Keratinocyte (primary cell): ENCODE data around the gene KIAA1217. TPM values are rescaled to one million over a fixed set of nuclear protein-coding genes. Genes with fewer than 3 reads are reported as not detected.

Source experiments
- DNase-seq: peaks from one replicate; pipeline ENCODE4 v3.0.0-alpha.2; 2011; ENCODE audit warnings: low read depth, missing footprints, low spot score
- FAIRE-seq: peaks from 2 replicates; lab custom pipeline; 2011; peaks lifted over from hg19 to GRCh38; lab: Jason Lieb, UNC
- H2AFZ ChIP-seq: 2 replicates; pipeline ENCODE4 v1.6.0; 2012; ENCODE audit warnings: low read length, control low read depth, inconsistent platforms; ENCODE audit not compliant: control insufficient read depth
- H3K27ac ChIP-seq: 2 replicates; pipeline ENCODE4 v1.5.1; 2011; ENCODE audit warnings: low read length; ENCODE audit not compliant: control insufficient read depth, insufficient read depth
- H3K27me3 ChIP-seq: 3 replicates; pipeline ENCODE4 v1.6.0; 2011; ENCODE audit warnings: low read length; ENCODE audit not compliant: control insufficient read depth, insufficient read depth; ENCODE audit errors: extremely low read depth
- H3K36me3 ChIP-seq, 2 experiments: 2 replicates in 1 of 2; 3 replicates in 1 of 2; pipeline ENCODE4 v1.5.1; 2011; ENCODE audit warnings: low read length in 2 of 2, mild to moderate bottlenecking in 1 of 2; ENCODE audit not compliant: control insufficient read depth in 2 of 2, insufficient read depth in 2 of 2; ENCODE audit errors: extremely low read depth in 1 of 2
- H3K4me1 ChIP-seq: 3 replicates; pipeline ENCODE4 v1.5.1; 2011; ENCODE audit warnings: low read length; ENCODE audit not compliant: control insufficient read depth, insufficient read depth; ENCODE audit errors: extremely low read depth
- H3K4me2 ChIP-seq: 3 replicates; pipeline ENCODE4 v1.6.0; 2011; ENCODE audit warnings: low read depth, low read length; ENCODE audit not compliant: control insufficient read depth, insufficient read depth; ENCODE audit errors: extremely low read depth
- H3K4me3 ChIP-seq, 3 experiments: fragments of 200-600 bp in 1 of 3; sonication (generic) in 1 of 3; 2 replicates in 2 of 3; 3 replicates in 1 of 3; pipeline ENCODE4 v1.5.1; 2011 to 2016; ENCODE audit warnings: low read length in 3 of 3, mild to moderate bottlenecking in 3 of 3, control low read depth in 2 of 3, inconsistent platforms in 1 of 3, low read depth in 1 of 3, mixed read lengths in 1 of 3, mixed run types in 1 of 3, moderate library complexity in 1 of 3; ENCODE audit not compliant: control insufficient read depth in 2 of 3, insufficient read depth in 2 of 3; ENCODE audit errors: extremely low read depth in 1 of 3
- H3K79me2 ChIP-seq: 2 replicates; pipeline ENCODE4 v1.6.0; 2012; ENCODE audit warnings: low read length; ENCODE audit not compliant: control insufficient read depth, insufficient read depth
- H3K9ac ChIP-seq: 3 replicates; pipeline ENCODE4 v1.6.0; 2011; ENCODE audit warnings: low read length; ENCODE audit not compliant: control insufficient read depth, insufficient read depth; ENCODE audit errors: extremely low read depth
- H3K9me1 ChIP-seq: 3 replicates; pipeline ENCODE4 v1.6.0; 2011; ENCODE audit warnings: low read length; ENCODE audit not compliant: control insufficient read depth, insufficient read depth; ENCODE audit errors: extremely low read depth
- H3K9me3 ChIP-seq: 2 replicates; pipeline ENCODE4 v1.5.1; 2012; ENCODE audit warnings: low read depth, low read length; ENCODE audit not compliant: control insufficient read depth
- H4K20me1 ChIP-seq: 3 replicates; pipeline ENCODE4 v1.6.0; 2011; ENCODE audit warnings: low read length; ENCODE audit not compliant: control insufficient read depth, insufficient read depth; ENCODE audit errors: extremely low read depth
- CTCF ChIP-seq, 3 experiments: IDR thresholded peaks in 1 of 3; conservative IDR thresholded peaks in 1 of 3; optimal IDR thresholded peaks in 1 of 3; 2 replicates in 2 of 3; 3 replicates in 1 of 3; pipeline versions ENCODE3 to v1.5.1; 2011; ENCODE audit warnings: low read length in 3 of 3, mild to moderate bottlenecking in 3 of 3, moderate library complexity in 2 of 3, control low read depth in 1 of 3, inconsistent platforms in 1 of 3; ENCODE audit not compliant: insufficient read depth in 2 of 3; ENCODE audit errors: extremely low read depth in 1 of 3
- EZH2 ChIP-seq: IDR thresholded peaks from one replicate; pipeline ENCODE4 v1.6.1; 2012; ENCODE audit warnings: inconsistent platforms, mild to moderate bottlenecking, low read length, moderate library complexity
- dilution Hi-C: fragments of 300-500 bp; cut with MboI; formaldehyde crosslinking; loops from one replicate; pipeline ENCODE4 v1.7.0; 2020; ENCODE audit warnings: low sequenced_read_pairs; ENCODE audit not compliant: extremely low pct_ligation_motif_present
- polyA plus RNA-seq, 5 experiments: library from polyadenylated mRNA; depleted of rRNA in 3 of 5; stranded (reverse) in 3 of 5; stranded (forward) in 1 of 5; unstranded in 1 of 5; fragments of >200 nt; gene quantifications; 1 replicate in 1 of 5; 2 replicates in 3 of 5; 3 replicates in 1 of 5; pipeline versions ENCODE4 v1.2.1 to v1.2.3, GENCODE V29; 2011 to 2012; ENCODE audit warnings: missing spikeins in 2 of 5, low read depth in 1 of 5, low replicate concordance in 1 of 5

The KIAA1217 gene
- polyA plus RNA-seq, 1 donor (not counting 4 experiments of a cell fraction or from before 2014, with no cell fraction given), result 10.4 TPM

- H3K27me3 ChIP-seq, result no peaks in the 10 kb centered on the region
- H3K4me1 ChIP-seq, result no peaks in the 10 kb centered on the region
- H3K9ac ChIP-seq, result no peak overlapping the region
- no peaks in the 10 kb centered on the region for H3K9me1 ChIP-seq
- no peaks in the 10 kb centered on the region for H3K9me3 ChIP-seq
- no peaks in the 10 kb centered on the region for H4K20me1 ChIP-seq
- H3K79me2 ChIP-seq, result no peaks in the 10 kb centered on the region
- H3K36me3 ChIP-seq, result peaks cover 0 to 2% of the 10 kb centered on the region in 2 experiments
- dilution Hi-C loops, result no loop called here
- H3K4me3 ChIP-seq, result no peak overlapping the region
- H3K27ac ChIP-seq, result no peak overlapping the region
- DNase-seq (no peak), FAIRE-seq (peak; percentile 74)
- no peak overlapping the region for H3K4me2 ChIP-seq
- TF ChIP-seq CTCF (optimal IDR thresholded peaks at IDR 0.05 in 1 of 3, IDR thresholded peaks at IDR 0.05 in 1 of 3, conservative IDR thresholded peaks at IDR 0.05 in 1 of 3; ENCODE audit: extremely low read depth in 1 of 3, insufficient read depth in 2 of 3, low read length in 3 of 3), result no peak
- no peak for TF ChIP-seq EZH2
- no peak overlapping the region for H2AFZ ChIP-seq
These were observed 165.4 kb downstream of the KIAA1217 start for GRCh38 chr10:24374134-24374915.

- Histone ChIP-seq H3K27me3 (no peaks in the 10 kb centered on the region), H3K4me1 (no peaks in the 10 kb centered on the region), H4K20me1 (no peaks in the 10 kb centered on the region), H3K9me3 (no peaks in the 10 kb centered on the region), H3K36me3 (peaks cover 0 to 2% of the 10 kb centered on the region in 2 experiments), H3K27ac (no peak overlapping the region), H3K79me2 (no peaks in the 10 kb centered on the region), H3K9me1 (no peaks in the 10 kb centered on the region), H3K9ac (no peak overlapping the region), H3K4me2 (no peak overlapping the region), H2AFZ (no peak overlapping the region), H3K4me3 (no peak overlapping the region)
- dilution Hi-C loops, result no loop called here
- FAIRE-seq (no peak), DNase-seq (no peak)
- TF ChIP-seq EZH2, result no peak
- TF ChIP-seq CTCF (optimal IDR thresholded peaks at IDR 0.05 in 1 of 3, IDR thresholded peaks at IDR 0.05 in 1 of 3, conservative IDR thresholded peaks at IDR 0.05 in 1 of 3; ENCODE audit: extremely low read depth in 1 of 3, insufficient read depth in 2 of 3, low read length in 3 of 3), result no peak
These were observed 166.6 kb downstream of the KIAA1217 start for GRCh38 chr10:24375510-24375909.
